ENCODE measurements around the gene NOTUM. TPM values are rescaled to one million over a fixed set of nuclear protein-coding genes. Genes with fewer than 3 reads are reported as not detected.

NOTUM gene
- total RNA-seq, 1 experiment from 2014 or later: not detected

DNA sequence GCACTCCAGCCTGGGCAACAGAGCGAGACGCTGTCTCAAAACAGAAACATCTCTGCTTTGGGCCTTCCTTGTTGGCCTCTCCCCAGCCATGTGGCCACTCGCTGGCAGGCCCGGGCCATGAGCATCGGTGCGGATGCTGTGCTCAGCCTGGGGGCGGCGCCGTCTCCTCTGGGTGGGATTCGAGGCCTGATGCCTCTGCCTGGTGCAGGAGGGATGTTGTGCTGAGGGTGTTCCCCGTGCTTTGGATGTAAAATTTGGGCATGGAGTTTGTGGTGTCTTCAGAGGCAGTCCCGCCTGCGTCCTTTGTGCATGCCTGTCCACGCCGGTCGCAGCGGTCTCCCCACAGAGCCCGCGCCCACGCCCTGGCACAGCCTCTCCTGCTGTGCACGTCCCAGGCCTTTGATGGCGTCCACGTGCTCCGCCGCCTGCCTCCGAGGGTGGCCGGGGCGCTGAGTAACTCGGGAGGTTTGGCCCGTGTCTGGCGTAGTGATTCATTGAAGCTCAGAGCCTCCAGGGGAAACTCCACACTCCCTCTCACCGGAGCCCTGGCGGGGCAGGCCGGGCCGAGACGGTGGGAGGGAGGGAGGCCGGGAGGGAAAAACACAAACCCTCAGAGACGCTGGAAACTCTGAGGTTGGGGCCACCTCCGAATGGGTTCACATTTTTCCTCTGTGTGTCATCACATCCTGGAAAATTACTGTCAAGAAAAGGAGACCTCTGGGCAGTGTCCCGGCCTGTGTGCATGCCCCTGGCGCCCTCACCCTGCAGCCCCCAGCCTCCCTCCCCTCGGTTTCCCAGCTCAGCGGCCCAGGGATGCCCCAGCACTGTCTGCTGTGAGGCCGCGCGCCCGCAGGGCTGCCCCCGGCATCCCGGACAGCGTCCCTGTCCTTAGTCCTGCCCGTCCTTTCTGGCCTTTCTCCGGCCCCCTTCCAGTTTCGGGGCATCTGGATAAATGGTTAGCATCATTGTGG lies 42.7 kb upstream of the NOTUM start:
- no TSS peak for BruUV-seq (replicated peaks)
- no peak overlapping the region for H3K4me3 ChIP-seq
- no peaks in the 10 kb centered on the region for H3K27me3 ChIP-seq (ENCODE audit: insufficient read depth, low read depth)
- H3K36me3 ChIP-seq (ENCODE audit: low read depth): no peaks in the 10 kb centered on the region
- TF ChIP-seq EZH2 (IDR thresholded peaks at IDR 0.05; ENCODE audit: low read depth): no peak
- no peak for TF ChIP-seq CTCF (conservative IDR thresholded peaks at IDR 0.05)
- H3K4me2 ChIP-seq: peak overlapping the region; percentile 62
- peak; percentile 80 to 96 for DNase-seq
- no peaks in the 10 kb centered on the region for H3K9me3 ChIP-seq (ENCODE audit: insufficient read depth, low read depth)
- H3K9me2 ChIP-seq (ENCODE audit: insufficient read depth): no peaks in the 10 kb centered on the region
- no peaks in the 10 kb centered on the region for H4K20me1 ChIP-seq (ENCODE audit: insufficient read depth)
- H2AFZ ChIP-seq: no peak overlapping the region
- ChIA-PET CTCF (interaction anchor here (0.8 to 1.2 kb wide), 2 partner anchors 13 to 44 kb away, joined by 3 to 7 read pairs; partner anchors contain the start of gene NOTUM), POLR2A (ENCODE audit: unreplicated experiment) (interaction anchor here (0.6 to 0.9 kb wide), 2 partner anchors 9 to 19 kb away, joined by 3 to 5 read pairs; partner anchors contain the start of genes CENPX and LRRC45)
- intact Hi-C loops (cut with micrococcal nuclease; ENCODE audit: unreplicated experiment): loop anchor here (1.0 to 5.0 kb wide), 2 partner anchors 23 to 36 kb away; no protein-coding TSS in a partner anchor
- peaks cover 10% of the 10 kb centered on the region; the same call in 1 of the 2 replicates for H3F3A ChIP-seq (ENCODE audit: insufficient read depth, low read depth)
- H3K4me1 ChIP-seq (replicated peaks; ENCODE audit: insufficient read depth): peaks cover 22% of the 10 kb centered on the region
- no peaks in the 10 kb centered on the region for H3K79me2 ChIP-seq (ENCODE audit: low read depth)
- peak overlapping the region; percentile 31; the same call in 1 of the 2 replicates for H3K27ac ChIP-seq

DNA sequence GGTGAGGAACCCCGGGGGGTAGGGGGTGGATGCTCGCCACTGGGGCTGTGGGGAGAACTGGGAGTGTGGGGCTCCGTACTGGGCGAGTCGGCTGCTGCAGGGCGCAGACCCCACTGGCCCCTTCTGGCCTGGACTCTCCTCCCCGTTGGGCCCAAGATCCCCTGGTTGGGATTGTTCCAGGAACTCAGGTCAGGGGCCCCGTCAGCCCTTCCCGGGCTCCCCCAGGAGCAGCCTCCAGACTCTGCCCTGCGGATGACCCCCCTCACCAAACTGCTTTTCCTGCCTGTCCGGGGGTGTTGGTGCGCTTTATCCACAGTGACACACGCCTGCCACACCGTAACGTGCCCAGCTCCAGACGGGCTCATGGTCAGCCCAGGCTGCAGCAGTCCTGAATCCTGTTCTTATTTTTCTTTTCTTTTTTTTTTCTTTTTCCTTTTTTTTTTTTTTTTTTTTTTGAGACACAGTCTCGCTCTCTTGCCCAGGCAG lies 40.6 kb upstream of the NOTUM start:
- DNase-seq: no peak
- peaks cover 22% of the 10 kb centered on the region for H3K4me1 ChIP-seq (replicated peaks; ENCODE audit: insufficient read depth)
- H3K4me2 ChIP-seq: no peak overlapping the region
- H3F3A ChIP-seq (ENCODE audit: insufficient read depth, low read depth): peaks cover 10% of the 10 kb centered on the region; the same call in 1 of the 2 replicates
- POLR2A ChIA-PET (ENCODE audit: unreplicated experiment): no interaction called here
- H3K9me3 ChIP-seq (ENCODE audit: insufficient read depth, low read depth): no peaks in the 10 kb centered on the region
- no TSS peak for BruUV-seq (replicated peaks)
- TF ChIP-seq CTCF (conservative IDR thresholded peaks at IDR 0.05) (no peak), EZH2 (IDR thresholded peaks at IDR 0.05; ENCODE audit: low read depth) (no peak)
- no peaks in the 10 kb centered on the region for H4K20me1 ChIP-seq (ENCODE audit: insufficient read depth)
- no peaks in the 10 kb centered on the region for H3K36me3 ChIP-seq (ENCODE audit: low read depth)
- H3K4me3 ChIP-seq: no peak overlapping the region
- intact Hi-C loops (cut with micrococcal nuclease; ENCODE audit: unreplicated experiment): loop anchor here (5.0 kb wide), 1 partner anchor 34 kb away; no protein-coding TSS in a partner anchor
- H3K27ac ChIP-seq: no peak overlapping the region
- CTCF ChIA-PET: no interaction called here
- H3K79me2 ChIP-seq (ENCODE audit: low read depth): no peaks in the 10 kb centered on the region
- no peaks in the 10 kb centered on the region for H3K27me3 ChIP-seq (ENCODE audit: insufficient read depth, low read depth)
- H2AFZ ChIP-seq: no peak overlapping the region
- no peaks in the 10 kb centered on the region for H3K9me2 ChIP-seq (ENCODE audit: insufficient read depth)

GRCh38 chr17:82000803-82001570 lies 40.0 kb upstream of the NOTUM start:
- peaks cover 22% of the 10 kb centered on the region for H3K4me1 ChIP-seq (replicated peaks; ENCODE audit: insufficient read depth)
- H3K4me2 ChIP-seq: no peak overlapping the region
- POLR2A ChIA-PET (ENCODE audit: unreplicated experiment): no interaction called here
- no peaks in the 10 kb centered on the region for H3K27me3 ChIP-seq (ENCODE audit: insufficient read depth, low read depth)
- no TSS peak for BruUV-seq (replicated peaks)
- intact Hi-C loops (cut with micrococcal nuclease; ENCODE audit: unreplicated experiment): loop anchor here (5.0 kb wide), 1 partner anchor 34 kb away; no protein-coding TSS in a partner anchor
- H3K4me3 ChIP-seq: no peak overlapping the region
- CTCF ChIA-PET: no interaction called here
- TF ChIP-seq CTCF (conservative IDR thresholded peaks at IDR 0.05) (no peak), EZH2 (IDR thresholded peaks at IDR 0.05; ENCODE audit: low read depth) (no peak)
- H3K9me2 ChIP-seq (ENCODE audit: insufficient read depth): no peaks in the 10 kb centered on the region
- no peak for DNase-seq
- no peak overlapping the region for H3K27ac ChIP-seq
- no peaks in the 10 kb centered on the region for H3K79me2 ChIP-seq (ENCODE audit: low read depth)
- no peaks in the 10 kb centered on the region for H4K20me1 ChIP-seq (ENCODE audit: insufficient read depth)
- no peaks in the 10 kb centered on the region for H3K9me3 ChIP-seq (ENCODE audit: insufficient read depth, low read depth)
- no peak overlapping the region for H2AFZ ChIP-seq
- H3K36me3 ChIP-seq (ENCODE audit: low read depth): no peaks in the 10 kb centered on the region
- H3F3A ChIP-seq (ENCODE audit: insufficient read depth, low read depth): peaks cover 10% of the 10 kb centered on the region; the same call in 1 of the 2 replicates

All from PC-9 (cell line).